Measurements from ENCODE around the gene FLT3. TPM values are rescaled to one million over a fixed set of nuclear protein-coding genes. Genes with fewer than 3 reads are reported as not detected.

FLT3 gene
- total RNA-seq, 4 donors from 2014 or later, result under 0.01 to 0.90 (median 0.24) TPM; not detected in 1

- peaks cover 0 to 11% of the 10 kb centered on the region in 2 donors for H3K4me1 ChIP-seq
- no peaks in the 10 kb centered on the region for H3K36me3 ChIP-seq
- H3K27me3 ChIP-seq, result peaks cover 4 to 62% of the 10 kb centered on the region in 2 donors
- DNase-seq, result no peak
- no peak for TF ChIP-seq POLR2A (IDR thresholded peaks at IDR 0.05)
- no peak for TF ChIP-seq CTCF (IDR thresholded peaks at IDR 0.05)
- no peak overlapping the region for H3K27ac ChIP-seq
- H3K4me3 ChIP-seq, result no peak overlapping the region
- intact Hi-C loops (cut with DNase I; ENCODE audit: low total_unique reads), result no loop called here
- H3K9me3 ChIP-seq, result no peaks in the 10 kb centered on the region
Measured at GRCh38 chr13:27973291-27973690, 127.1 kb downstream of the FLT3 start.

- Histone ChIP-seq H3K4me1 (peaks cover 0 to 8% of the 10 kb centered on the region in 2 donors), H3K27me3 (peaks cover 6 to 63% of the 10 kb centered on the region in 2 donors), H3K4me3 (no peak overlapping the region), H3K36me3 (no peaks in the 10 kb centered on the region), H3K9me3 (no peaks in the 10 kb centered on the region), H3K27ac (no peak overlapping the region)
- TF ChIP-seq CTCF (IDR thresholded peaks at IDR 0.05) (no peak), POLR2A (IDR thresholded peaks at IDR 0.05) (no peak)
- DNase-seq, result no peak
- intact Hi-C loops (cut with DNase I; ENCODE audit: low total_unique reads), result no loop called here
Measured at GRCh38 chr13:27972478-27972820, 127.9 kb downstream of the FLT3 start.

GRCh38 chr13:27971776-27972477, 128.4 kb downstream of the FLT3 start:
- intact Hi-C loops (cut with DNase I; ENCODE audit: low total_unique reads), result no loop called here
- Histone ChIP-seq H3K36me3 (no peaks in the 10 kb centered on the region), H3K9me3 (no peaks in the 10 kb centered on the region), H3K4me1 (peaks cover 0 to 8% of the 10 kb centered on the region in 2 donors), H3K27me3 (peaks cover 6 to 68% of the 10 kb centered on the region in 2 donors), H3K4me3 (no peak overlapping the region), H3K27ac (no peak overlapping the region)
- TF ChIP-seq POLR2A (IDR thresholded peaks at IDR 0.05), result no peak
- TF ChIP-seq CTCF (IDR thresholded peaks at IDR 0.05), result no peak
- no peak for DNase-seq

GRCh38 chr13:27971236-27971645, 129.1 kb downstream of the FLT3 start:
- Histone ChIP-seq H3K4me3 (no peak overlapping the region), H3K27ac (no peak overlapping the region), H3K9me3 (no peaks in the 10 kb centered on the region), H3K4me1 (peaks cover 0 to 8% of the 10 kb centered on the region in 2 donors), H3K36me3 (no peaks in the 10 kb centered on the region), H3K27me3 (peaks cover 6 to 75% of the 10 kb centered on the region in 2 donors)
- TF ChIP-seq POLR2A (IDR thresholded peaks at IDR 0.05), result no peak
- no peak for TF ChIP-seq CTCF (IDR thresholded peaks at IDR 0.05)
- DNase-seq, result no peak
- intact Hi-C loops (cut with DNase I; ENCODE audit: low total_unique reads), result no loop called here

GRCh38 chr13:27970382-27971235, 129.8 kb downstream of the FLT3 start:
- intact Hi-C loops (cut with DNase I; ENCODE audit: low total_unique reads), result no loop called here
- no peaks in the 10 kb centered on the region for H3K36me3 ChIP-seq
- H3K27ac ChIP-seq, result no peak overlapping the region
- no peak for DNase-seq
- H3K27me3 ChIP-seq, result peaks cover 6 to 77% of the 10 kb centered on the region in 2 donors
- H3K4me1 ChIP-seq, result peaks cover 0 to 8% of the 10 kb centered on the region in 2 donors
- H3K4me3 ChIP-seq, result no peak overlapping the region
- TF ChIP-seq CTCF (IDR thresholded peaks at IDR 0.05) (no peak), POLR2A (IDR thresholded peaks at IDR 0.05) (no peak)
- no peaks in the 10 kb centered on the region for H3K9me3 ChIP-seq
